GM12872 (cell line): ENCODE data around the gene ACOX3.
A peak's percentile ranks its signal among the peaks of the same experiment; 100 is the strongest.

Source experiments
- CTCF ChIP-seq: IDR thresholded peaks from 3 replicates; pipeline ENCODE4 v1.5.1; 2011; ENCODE audit warnings: low read depth, mild to moderate bottlenecking, low read length, moderate library complexity; ENCODE audit not compliant: insufficient read depth

ACOX3 gene

GRCh38 chr4:8345053-8345945 is 95.2 kb downstream of the ACOX3 start:
- TF ChIP-seq CTCF: no peak

- TF ChIP-seq CTCF: no peak
These were observed 96.1 kb downstream of the ACOX3 start for GRCh38 chr4:8344377-8344776.

GRCh38 chr4:8343967-8344331 is 96.6 kb downstream of the ACOX3 start:
- no peak for TF ChIP-seq CTCF

- TF ChIP-seq CTCF: no peak
These were observed 97.1 kb downstream of the ACOX3 start for GRCh38 chr4:8343262-8343966.

GRCh38 chr4:8342651-8343261 is 97.8 kb downstream of the ACOX3 start:
- peak; percentile 30; the same call in 1 of the 3 replicates for TF ChIP-seq CTCF

GRCh38 chr4:8341691-8342090 is 98.8 kb downstream of the ACOX3 start:
- TF ChIP-seq CTCF: no peak

- no peak for TF ChIP-seq CTCF
These were observed 99.7 kb downstream of the ACOX3 start for GRCh38 chr4:8340781-8341241.
